ENCODE results near the gene NTNG1. TPM values are rescaled to one million over a fixed set of nuclear protein-coding genes. Genes with fewer than 3 reads are reported as not detected.

Gene NTNG1
- total and polyA plus RNA-seq, 2 of the 8 experiments (the other 6 are each of a cell fraction or from before 2014, with no cell fraction given): 1.2 to 4.1 TPM

DNA sequence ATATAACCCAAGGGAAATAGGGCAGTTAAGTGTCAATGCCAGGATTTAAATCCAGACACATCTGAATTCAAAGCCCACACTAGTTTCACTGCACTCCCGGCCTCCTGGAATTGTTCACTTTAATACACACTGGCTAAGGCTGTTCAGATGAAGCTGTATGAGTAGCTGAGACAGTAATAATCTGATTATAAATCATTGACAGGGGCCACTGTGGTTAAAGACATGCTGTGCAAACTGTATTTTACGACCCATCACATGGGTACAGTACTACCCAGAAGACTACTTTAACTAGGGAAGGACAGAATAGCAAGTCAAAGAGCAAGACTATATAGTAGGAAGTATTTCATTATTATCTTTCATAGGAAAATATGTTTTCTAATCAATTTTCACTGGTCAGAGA lies 16.1 kb upstream of the NTNG1 start (continued):
- TF ChIP-seq, protein P1, sequence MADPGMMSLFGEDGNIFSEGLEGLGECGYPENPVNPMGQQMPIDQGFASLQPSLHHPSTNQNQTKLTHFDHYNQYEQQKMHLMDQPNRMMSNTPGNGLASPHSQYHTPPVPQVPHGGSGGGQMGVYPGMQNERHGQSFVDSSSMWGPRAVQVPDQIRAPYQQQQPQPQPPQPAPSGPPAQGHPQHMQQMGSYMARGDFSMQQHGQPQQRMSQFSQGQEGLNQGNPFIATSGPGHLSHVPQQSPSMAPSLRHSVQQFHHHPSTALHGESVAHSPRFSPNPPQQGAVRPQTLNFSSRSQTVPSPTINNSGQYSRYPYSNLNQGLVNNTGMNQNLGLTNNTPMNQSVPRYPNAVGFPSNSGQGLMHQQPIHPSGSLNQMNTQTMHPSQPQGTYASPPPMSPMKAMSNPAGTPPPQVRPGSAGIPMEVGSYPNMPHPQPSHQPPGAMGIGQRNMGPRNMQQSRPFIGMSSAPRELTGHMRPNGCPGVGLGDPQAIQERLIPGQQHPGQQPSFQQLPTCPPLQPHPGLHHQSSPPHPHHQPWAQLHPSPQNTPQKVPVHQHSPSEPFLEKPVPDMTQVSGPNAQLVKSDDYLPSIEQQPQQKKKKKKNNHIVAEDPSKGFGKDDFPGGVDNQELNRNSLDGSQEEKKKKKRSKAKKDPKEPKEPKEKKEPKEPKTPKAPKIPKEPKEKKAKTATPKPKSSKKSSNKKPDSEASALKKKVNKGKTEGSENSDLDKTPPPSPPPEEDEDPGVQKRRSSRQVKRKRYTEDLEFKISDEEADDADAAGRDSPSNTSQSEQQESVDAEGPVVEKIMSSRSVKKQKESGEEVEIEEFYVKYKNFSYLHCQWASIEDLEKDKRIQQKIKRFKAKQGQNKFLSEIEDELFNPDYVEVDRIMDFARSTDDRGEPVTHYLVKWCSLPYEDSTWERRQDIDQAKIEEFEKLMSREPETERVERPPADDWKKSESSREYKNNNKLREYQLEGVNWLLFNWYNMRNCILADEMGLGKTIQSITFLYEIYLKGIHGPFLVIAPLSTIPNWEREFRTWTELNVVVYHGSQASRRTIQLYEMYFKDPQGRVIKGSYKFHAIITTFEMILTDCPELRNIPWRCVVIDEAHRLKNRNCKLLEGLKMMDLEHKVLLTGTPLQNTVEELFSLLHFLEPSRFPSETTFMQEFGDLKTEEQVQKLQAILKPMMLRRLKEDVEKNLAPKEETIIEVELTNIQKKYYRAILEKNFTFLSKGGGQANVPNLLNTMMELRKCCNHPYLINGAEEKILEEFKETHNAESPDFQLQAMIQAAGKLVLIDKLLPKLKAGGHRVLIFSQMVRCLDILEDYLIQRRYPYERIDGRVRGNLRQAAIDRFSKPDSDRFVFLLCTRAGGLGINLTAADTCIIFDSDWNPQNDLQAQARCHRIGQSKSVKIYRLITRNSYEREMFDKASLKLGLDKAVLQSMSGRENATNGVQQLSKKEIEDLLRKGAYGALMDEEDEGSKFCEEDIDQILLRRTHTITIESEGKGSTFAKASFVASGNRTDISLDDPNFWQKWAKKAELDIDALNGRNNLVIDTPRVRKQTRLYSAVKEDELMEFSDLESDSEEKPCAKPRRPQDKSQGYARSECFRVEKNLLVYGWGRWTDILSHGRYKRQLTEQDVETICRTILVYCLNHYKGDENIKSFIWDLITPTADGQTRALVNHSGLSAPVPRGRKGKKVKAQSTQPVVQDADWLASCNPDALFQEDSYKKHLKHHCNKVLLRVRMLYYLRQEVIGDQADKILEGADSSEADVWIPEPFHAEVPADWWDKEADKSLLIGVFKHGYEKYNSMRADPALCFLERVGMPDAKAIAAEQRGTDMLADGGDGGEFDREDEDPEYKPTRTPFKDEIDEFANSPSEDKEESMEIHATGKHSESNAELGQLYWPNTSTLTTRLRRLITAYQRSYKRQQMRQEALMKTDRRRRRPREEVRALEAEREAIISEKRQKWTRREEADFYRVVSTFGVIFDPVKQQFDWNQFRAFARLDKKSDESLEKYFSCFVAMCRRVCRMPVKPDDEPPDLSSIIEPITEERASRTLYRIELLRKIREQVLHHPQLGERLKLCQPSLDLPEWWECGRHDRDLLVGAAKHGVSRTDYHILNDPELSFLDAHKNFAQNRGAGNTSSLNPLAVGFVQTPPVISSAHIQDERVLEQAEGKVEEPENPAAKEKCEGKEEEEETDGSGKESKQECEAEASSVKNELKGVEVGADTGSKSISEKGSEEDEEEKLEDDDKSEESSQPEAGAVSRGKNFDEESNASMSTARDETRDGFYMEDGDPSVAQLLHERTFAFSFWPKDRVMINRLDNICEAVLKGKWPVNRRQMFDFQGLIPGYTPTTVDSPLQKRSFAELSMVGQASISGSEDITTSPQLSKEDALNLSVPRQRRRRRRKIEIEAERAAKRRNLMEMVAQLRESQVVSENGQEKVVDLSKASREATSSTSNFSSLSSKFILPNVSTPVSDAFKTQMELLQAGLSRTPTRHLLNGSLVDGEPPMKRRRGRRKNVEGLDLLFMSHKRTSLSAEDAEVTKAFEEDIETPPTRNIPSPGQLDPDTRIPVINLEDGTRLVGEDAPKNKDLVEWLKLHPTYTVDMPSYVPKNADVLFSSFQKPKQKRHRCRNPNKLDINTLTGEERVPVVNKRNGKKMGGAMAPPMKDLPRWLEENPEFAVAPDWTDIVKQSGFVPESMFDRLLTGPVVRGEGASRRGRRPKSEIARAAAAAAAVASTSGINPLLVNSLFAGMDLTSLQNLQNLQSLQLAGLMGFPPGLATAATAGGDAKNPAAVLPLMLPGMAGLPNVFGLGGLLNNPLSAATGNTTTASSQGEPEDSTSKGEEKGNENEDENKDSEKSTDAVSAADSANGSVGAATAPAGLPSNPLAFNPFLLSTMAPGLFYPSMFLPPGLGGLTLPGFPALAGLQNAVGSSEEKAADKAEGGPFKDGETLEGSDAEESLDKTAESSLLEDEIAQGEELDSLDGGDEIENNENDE (IDR thresholded peaks at IDR 0.05; ENCODE audit: insufficient replicate concordance, low read length): no peak
- TF ChIP-seq EGR1 (IDR thresholded peaks at IDR 0.05; ENCODE audit: borderline replicate concordance, low read depth, low read length): no peak
- TF ChIP-seq, protein P2, sequence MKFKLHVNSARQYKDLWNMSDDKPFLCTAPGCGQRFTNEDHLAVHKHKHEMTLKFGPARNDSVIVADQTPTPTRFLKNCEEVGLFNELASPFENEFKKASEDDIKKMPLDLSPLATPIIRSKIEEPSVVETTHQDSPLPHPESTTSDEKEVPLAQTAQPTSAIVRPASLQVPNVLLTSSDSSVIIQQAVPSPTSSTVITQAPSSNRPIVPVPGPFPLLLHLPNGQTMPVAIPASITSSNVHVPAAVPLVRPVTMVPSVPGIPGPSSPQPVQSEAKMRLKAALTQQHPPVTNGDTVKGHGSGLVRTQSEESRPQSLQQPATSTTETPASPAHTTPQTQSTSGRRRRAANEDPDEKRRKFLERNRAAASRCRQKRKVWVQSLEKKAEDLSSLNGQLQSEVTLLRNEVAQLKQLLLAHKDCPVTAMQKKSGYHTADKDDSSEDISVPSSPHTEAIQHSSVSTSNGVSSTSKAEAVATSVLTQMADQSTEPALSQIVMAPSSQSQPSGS (IDR thresholded peaks at IDR 0.05; ENCODE audit: low read length): no peak
- TF ChIP-seq KDM5A (IDR thresholded peaks at IDR 0.05; ENCODE audit: low read length): no peak
- TF ChIP-seq TAF7 (optimal IDR thresholded peaks at IDR 0.05; ENCODE audit: borderline replicate concordance, low read depth, low read length): no peak
- TF ChIP-seq, protein P3, sequence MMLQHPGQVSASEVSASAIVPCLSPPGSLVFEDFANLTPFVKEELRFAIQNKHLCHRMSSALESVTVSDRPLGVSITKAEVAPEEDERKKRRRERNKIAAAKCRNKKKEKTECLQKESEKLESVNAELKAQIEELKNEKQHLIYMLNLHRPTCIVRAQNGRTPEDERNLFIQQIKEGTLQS (IDR thresholded peaks at IDR 0.05; ENCODE audit: insufficient read depth, low read depth, low read length): no peak
- TF ChIP-seq EZH2 (IDR thresholded peaks at IDR 0.05; ENCODE audit: low read depth, low read length, severe bottlenecking): no peak
- TF ChIP-seq, protein P4, sequence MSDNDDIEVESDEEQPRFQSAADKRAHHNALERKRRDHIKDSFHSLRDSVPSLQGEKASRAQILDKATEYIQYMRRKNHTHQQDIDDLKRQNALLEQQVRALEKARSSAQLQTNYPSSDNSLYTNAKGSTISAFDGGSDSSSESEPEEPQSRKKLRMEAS (IDR thresholded peaks at IDR 0.05): no peak
- TF ChIP-seq SIX5 (IDR thresholded peaks at IDR 0.05; ENCODE audit: low read depth, low read length): no peak
